ENCODE data around the gene LTA4H.

DNA sequence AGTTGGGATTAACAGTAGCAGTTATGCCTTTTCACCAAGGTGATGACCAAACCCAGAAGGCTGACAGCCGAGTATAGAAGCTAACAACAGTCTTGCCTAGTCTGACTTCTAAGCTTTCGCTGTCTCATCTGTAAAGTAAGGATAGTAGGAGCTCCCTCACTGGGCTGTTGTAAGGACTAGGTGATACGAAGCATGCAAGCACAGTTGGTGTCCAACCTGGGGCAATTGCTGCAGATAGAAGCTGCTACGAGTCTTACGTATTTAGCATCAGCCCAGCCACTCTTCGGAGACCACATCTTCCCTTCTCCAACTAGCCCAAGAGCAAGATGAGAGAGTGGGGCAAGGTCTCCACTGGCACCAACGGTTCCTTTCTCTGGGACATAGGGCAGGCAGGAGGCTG is 45.3 kb downstream of the LTA4H start:
- TF ChIP-seq, protein P1, sequence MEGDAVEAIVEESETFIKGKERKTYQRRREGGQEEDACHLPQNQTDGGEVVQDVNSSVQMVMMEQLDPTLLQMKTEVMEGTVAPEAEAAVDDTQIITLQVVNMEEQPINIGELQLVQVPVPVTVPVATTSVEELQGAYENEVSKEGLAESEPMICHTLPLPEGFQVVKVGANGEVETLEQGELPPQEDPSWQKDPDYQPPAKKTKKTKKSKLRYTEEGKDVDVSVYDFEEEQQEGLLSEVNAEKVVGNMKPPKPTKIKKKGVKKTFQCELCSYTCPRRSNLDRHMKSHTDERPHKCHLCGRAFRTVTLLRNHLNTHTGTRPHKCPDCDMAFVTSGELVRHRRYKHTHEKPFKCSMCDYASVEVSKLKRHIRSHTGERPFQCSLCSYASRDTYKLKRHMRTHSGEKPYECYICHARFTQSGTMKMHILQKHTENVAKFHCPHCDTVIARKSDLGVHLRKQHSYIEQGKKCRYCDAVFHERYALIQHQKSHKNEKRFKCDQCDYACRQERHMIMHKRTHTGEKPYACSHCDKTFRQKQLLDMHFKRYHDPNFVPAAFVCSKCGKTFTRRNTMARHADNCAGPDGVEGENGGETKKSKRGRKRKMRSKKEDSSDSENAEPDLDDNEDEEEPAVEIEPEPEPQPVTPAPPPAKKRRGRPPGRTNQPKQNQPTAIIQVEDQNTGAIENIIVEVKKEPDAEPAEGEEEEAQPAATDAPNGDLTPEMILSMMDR (IDR thresholded peaks at IDR 0.05) = no peak
- no peak for TF ChIP-seq POLR2A (IDR thresholded peaks at IDR 0.05)
- no peak for TF ChIP-seq POLR2AphosphoS5 (IDR thresholded peaks at IDR 0.05)
